Stimulated activated CD8-positive, alpha-beta memory T cell treated with anti-CD3 and anti-CD28 coated beads, Interleukin-15, amount 100 ng/mL, for 1 hour (primary cell): ENCODE measurements around the gene POLR1H.
A peak's percentile ranks its signal among the peaks of the same experiment; 100 is the strongest.

Experiments used
- DNase-seq: peaks from one replicate; pipeline ENCODE4 v3.0.0-alpha.2; 2020; ENCODE audit warnings: low read depth

POLR1H gene

GRCh38 chr6:30096829-30097228 is 35.8 kb downstream of the POLR1H start:
- no peak for DNase-seq

DNA sequence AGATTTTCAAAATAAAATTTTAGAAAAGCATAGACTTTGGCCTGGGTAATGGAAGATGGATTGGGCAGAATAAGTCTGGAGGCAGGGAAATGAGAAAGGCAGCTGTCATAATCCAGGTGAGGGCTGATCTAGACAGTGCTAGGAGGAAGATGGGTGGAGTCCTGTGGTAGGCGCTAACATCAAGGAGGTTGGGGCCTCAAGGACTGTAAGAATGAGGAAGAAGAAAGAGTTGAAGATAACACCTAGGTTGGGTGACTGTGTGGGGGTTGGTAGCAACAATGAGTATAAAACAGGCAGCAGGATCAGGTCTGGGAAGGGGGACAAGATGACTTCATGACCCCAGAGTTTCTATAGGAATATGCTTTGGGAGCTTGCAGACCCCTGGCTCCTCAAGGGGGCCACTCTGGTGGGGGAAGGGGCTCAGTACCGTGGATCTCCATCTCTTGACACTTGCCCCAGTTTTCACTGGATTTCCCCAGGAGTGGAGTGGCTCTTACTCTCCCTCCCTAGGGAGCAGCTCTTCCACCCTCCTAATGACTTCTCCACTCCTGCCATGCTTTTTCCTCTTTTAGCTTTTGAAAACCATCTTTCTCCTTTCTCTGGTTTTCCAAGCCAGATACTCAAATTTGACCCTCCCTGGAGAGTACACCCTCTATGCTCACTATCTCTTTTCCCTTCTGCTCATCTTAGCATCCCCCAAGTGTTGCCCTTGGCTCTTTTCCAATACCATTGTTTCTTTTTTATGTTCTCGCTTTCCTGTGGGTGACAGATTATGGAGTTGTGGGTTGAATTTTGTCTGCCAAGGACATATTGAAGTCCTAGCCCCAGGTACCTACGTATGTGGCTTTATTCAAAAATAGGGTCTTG is 37.1 kb downstream of the POLR1H start:
- DNase-seq: no peak

GRCh38 chr6:30100154-30100553 is 39.1 kb downstream of the POLR1H start:
- DNase-seq: no peak

DNA sequence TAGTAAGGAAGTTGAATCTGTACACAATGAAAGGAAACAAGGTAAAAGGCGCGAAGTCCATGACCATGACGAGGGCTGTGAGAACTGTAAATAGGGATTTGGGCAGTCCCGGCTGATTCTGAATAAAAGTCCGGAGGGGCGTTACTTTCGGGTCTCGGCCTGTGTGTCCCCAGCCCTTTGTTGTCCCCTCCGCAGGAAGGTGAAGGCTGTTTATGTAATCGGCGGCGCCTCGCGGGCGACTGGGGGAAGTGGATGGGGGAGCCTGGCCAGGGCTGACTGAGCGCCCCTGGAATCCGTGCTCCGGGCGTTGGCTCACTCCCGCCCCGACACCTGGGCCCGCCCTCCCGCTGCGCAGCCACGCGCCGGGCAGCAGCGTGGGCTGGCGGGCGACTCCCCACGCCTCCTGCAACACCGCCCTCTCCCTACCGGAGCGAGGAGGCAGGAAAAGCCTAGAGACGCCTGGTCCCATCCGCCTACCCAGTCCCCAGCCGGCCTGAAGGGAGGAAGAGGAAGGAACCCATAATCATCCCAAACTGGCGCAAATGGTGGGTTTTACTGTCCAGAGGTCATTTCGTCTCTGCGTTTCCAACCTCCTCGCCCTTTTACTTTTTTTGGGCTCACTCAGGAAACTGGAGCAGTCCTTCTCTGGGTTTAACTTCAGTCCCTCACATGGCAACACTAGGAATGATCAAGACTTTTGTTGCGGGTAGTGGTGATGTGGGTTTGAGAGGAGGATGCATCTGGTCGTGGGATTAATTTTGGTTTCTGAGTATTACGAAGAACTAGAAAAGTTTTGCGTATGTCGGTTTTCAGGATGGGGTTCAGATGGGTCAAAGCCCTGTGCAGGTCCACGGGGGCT is 39.7 kb downstream of the POLR1H start:
- no peak for DNase-seq

GRCh38 chr6:30101444-30102413 is 40.7 kb downstream of the POLR1H start:
- peak; percentile 27 for DNase-seq

GRCh38 chr6:30102414-30102969 is 41.4 kb downstream of the POLR1H start:
- no peak for DNase-seq

GRCh38 chr6:30102970-30103871 is 42.2 kb downstream of the POLR1H start:
- DNase-seq: peak; percentile 70

DNA sequence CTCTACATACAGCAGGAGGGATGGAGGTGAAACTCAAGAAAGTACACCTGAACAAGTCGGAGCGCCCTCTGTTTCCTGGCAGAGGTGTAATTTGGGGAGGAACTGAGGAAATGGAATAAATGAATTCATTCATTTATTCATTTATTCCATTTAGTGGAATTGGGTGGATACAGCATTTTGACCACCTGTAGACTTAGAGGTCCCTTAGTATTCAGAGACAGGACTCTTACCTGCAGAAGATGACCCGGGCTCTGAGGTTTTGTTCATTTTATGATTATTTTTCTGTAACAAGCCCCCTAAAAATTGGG is 42.8 kb downstream of the POLR1H start:
- no peak for DNase-seq

DNA sequence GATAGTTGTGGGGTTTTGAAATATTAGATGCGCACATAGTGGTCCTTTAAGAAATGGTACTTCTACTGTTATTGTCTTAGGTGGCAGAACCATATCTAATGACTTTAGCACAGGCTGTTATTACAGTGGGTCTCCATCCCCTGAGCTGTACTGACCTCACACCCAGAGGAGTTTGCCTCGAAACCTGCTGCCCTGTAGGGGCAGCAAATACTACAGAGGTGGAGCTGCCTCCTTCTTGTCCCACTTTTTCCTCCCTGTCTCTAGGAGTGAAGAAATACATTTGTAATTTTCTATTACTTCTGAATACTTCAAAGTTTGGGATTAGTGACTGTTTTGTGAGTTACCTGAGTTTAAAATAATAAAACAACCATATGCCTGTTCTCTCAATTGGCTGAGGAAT is 43.6 kb downstream of the POLR1H start:
- DNase-seq: no peak

GRCh38 chr6:30111266-30111856 is 50.3 kb downstream of the POLR1H start:
- no peak for DNase-seq

- DNase-seq: no peak
These were observed 51.4 kb downstream of the POLR1H start for GRCh38 chr6:30112402-30112994.

GRCh38 chr6:30113003-30113759 is 52.1 kb downstream of the POLR1H start, which contains the start of gene TRIM31:
Gene TRIM31 (minus strand): TSS chr6:30113090. CDS start chr6:30112805, 285 bp downstream.
- no peak for DNase-seq

DNA sequence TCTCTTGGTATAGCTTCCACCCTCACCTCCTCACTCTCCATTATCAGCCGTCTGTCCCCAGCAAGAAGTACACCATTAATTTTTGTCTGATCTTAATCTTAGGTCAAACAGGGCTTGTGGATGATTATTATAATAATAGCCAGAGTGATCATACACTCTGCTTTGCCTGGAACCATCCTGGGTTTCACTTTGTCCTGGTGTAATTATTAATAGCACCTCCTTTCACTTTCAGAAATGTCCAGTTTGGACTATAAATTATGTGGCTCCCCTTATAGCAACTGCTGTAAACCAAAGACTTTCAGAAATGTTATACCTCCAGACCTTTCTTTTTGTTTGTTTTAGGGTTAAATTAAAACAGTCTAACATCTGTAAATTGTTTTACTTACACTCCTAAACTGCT is 52.8 kb downstream of the POLR1H start:
- DNase-seq: no peak
